Spleen (tissue), 7 donors: ENCODE results near the gene PHF3.

Experiments
- POLR2AphosphoS5 ChIP-seq, 3 donors: sonication (generic); formaldehyde crosslinking; IDR thresholded peaks; one replicate each; pipeline ENCODE4 v1.5.1; 2017; ENCODE audit warnings: antibody characterized with exemption in 3 of 3
- TF ChIP-seq, protein P1 (sequence below), 11 experiments: fragments of 200-600 bp in 7 of 11; fragments of 450-650 bp in 4 of 11; sonication (generic) in 4 of 11; IDR thresholded peaks in 8 of 11; conservative IDR thresholded peaks in 3 of 11; 1 replicate in 7 of 11; 2 replicates in 4 of 11; pipeline versions ENCODE4 v1.4.0 to v1.8.0; 2016 to 2021; ENCODE audit warnings: antibody characterized with exemption in 11 of 11, inconsistent platforms in 4 of 11, mild to moderate bottlenecking in 1 of 11
- donor health status: DM: no; HTN: no; CAD: no; lungs with moderate emphysema.
- donor health status: DM: no; HTN: no; CAD: no.
- donor health status: DM: no; HTN: no; CAD: no.

DNA sequence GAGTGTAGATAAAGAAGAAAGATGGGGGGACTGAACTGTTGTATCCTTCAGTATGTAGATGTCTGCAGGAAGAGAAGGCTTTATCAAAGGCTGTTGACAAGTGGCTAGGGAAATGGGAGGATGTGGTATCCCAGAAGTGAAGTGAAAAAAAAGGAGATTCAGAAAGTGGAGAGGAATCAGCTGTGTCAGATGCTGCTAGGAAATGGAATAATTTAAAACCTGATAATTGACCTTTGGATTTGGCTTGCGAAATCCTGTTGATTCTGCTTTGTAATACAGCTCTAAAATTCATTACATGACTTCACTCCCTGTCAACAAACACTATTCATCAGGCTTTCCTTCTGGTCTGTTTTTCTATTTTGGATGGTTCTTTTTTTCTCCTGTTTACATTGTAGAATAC is 41.7 kb downstream of the PHF3 start:
- TF ChIP-seq, protein P1, sequence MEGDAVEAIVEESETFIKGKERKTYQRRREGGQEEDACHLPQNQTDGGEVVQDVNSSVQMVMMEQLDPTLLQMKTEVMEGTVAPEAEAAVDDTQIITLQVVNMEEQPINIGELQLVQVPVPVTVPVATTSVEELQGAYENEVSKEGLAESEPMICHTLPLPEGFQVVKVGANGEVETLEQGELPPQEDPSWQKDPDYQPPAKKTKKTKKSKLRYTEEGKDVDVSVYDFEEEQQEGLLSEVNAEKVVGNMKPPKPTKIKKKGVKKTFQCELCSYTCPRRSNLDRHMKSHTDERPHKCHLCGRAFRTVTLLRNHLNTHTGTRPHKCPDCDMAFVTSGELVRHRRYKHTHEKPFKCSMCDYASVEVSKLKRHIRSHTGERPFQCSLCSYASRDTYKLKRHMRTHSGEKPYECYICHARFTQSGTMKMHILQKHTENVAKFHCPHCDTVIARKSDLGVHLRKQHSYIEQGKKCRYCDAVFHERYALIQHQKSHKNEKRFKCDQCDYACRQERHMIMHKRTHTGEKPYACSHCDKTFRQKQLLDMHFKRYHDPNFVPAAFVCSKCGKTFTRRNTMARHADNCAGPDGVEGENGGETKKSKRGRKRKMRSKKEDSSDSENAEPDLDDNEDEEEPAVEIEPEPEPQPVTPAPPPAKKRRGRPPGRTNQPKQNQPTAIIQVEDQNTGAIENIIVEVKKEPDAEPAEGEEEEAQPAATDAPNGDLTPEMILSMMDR (IDR thresholded peaks at IDR 0.05 in 8 of 11, conservative IDR thresholded peaks at IDR 0.05 in 3 of 11), result no peak
- no peak for TF ChIP-seq POLR2AphosphoS5 (IDR thresholded peaks at IDR 0.05)
